K562 (cell line): ENCODE results near the gene RPL9. TPM values are rescaled to one million over a fixed set of nuclear protein-coding genes. Genes with fewer than 3 reads are reported as not detected.
"Not testable (repeated sequence)": the region's sequence is repeated elsewhere in the genome, so short reads cannot be mapped to it uniquely, and the experiment has no call there.

Source experiments
- ATAC-seq: fragments of 200-7000 bp; cut with Tn5 transposase; 3 replicates; pipeline ENCODE4 v1.9.1; 2020; ENCODE audit warnings: moderate library complexity
- BruUV-seq: library from RNA; stranded (reverse); fragments of 400-500 nt; replicated peaks from 2 replicates; lab custom pipeline; 2021; lab: Mats Ljungman, UMichigan
- CTCF ChIA-PET: fragments of 300-600 bp; formaldehyde crosslinking; extraction: SDS; loops from one replicate; lab custom pipeline; 2021; ENCODE audit warnings: low intra/inter-chr PET ratio; lab: Yijun Ruan, JAX
- POLR2A ChIA-PET: fragments of 300-600, 350-650 bp; sonication (Branson Sonifier 250); formaldehyde crosslinking; extraction: SDS; loops from one replicate; lab custom pipeline; 2021; ENCODE audit warnings: antibody characterized with exemption, inconsistent platforms; lab: Yijun Ruan, JAX
- DNase-seq, 4 experiments: peaks; one replicate each; pipeline versions ENCODE4 v3.0.0 to v3.0.0-alpha.2; 2011 to 2018; ENCODE audit warnings: low spot score in 3 of 4, mixed read lengths in 3 of 4; ENCODE audit errors: extremely low read depth in 1 of 4
- FAIRE-seq: peaks from 2 replicates; lab custom pipeline; 2011; peaks lifted over from hg19 to GRCh38; lab: Jason Lieb, UNC
- H2AFZ ChIP-seq: 2 replicates; pipeline ENCODE4 v1.6.0; 2011; ENCODE audit warnings: low read depth, low read length, control low read depth, inconsistent platforms
- H3K27ac ChIP-seq: fragments of 200-600 bp; 3 replicates; pipeline ENCODE4 v1.8.0; 2011; ENCODE audit warnings: low read depth, mild to moderate bottlenecking, control low read depth, inconsistent platforms, low read length, moderate library complexity, mixed read lengths; ENCODE audit errors: extremely low read depth
- H3K27me3 ChIP-seq, 2 experiments: fragments of 300-600 bp in 1 of 2; 2 replicates in 1 of 2; 3 replicates in 1 of 2; pipeline versions ENCODE4 v1.6.0 to v1.8.0; 2011; ENCODE audit warnings: inconsistent platforms in 2 of 2, low read length in 2 of 2, mild to moderate bottlenecking in 1 of 2, mixed read lengths in 1 of 2, moderate library complexity in 1 of 2; ENCODE audit not compliant: control insufficient read depth in 2 of 2, insufficient read depth in 2 of 2
- H3K36me3 ChIP-seq: fragments of 300-600 bp; 3 replicates; pipeline ENCODE4 v1.8.0; 2011; ENCODE audit warnings: mild to moderate bottlenecking, low read length, inconsistent platforms; ENCODE audit not compliant: control insufficient read depth, insufficient read depth
- H3K4me1 ChIP-seq, 2 experiments: fragments of 200-600 bp in 1 of 2; replicated peaks in 1 of 2; 2 replicates in 1 of 2; 3 replicates in 1 of 2; pipeline versions ENCODE4 v1.5.1 to v1.8.0; 2011; ENCODE audit warnings: inconsistent platforms in 2 of 2, low read length in 2 of 2, mild to moderate bottlenecking in 1 of 2, mixed read lengths in 1 of 2, moderate library complexity in 1 of 2; ENCODE audit not compliant: control insufficient read depth in 2 of 2, insufficient read depth in 2 of 2
- H3K4me2 ChIP-seq: 2 replicates; pipeline ENCODE4 v1.6.1; 2011; ENCODE audit warnings: low read length, control low read depth, inconsistent platforms, mixed read lengths; ENCODE audit not compliant: insufficient read depth
- H3K4me3 ChIP-seq: fragments of 200-600 bp; sonication (generic), shearing (Covaris generic); 2 replicates; pipeline ENCODE4 v1.5.1; 2016; ENCODE audit warnings: control low read depth, inconsistent platforms
- H3K79me2 ChIP-seq: fragments of 200-600 bp; 3 replicates; pipeline ENCODE4 v1.8.0; 2011; ENCODE audit warnings: low read length, inconsistent platforms; ENCODE audit not compliant: control insufficient read depth, insufficient read depth
- H3K9ac ChIP-seq, 2 experiments: 2 replicates each; pipeline versions ENCODE4 v1.6.0 to v1.6.1; 2011; ENCODE audit warnings: low read depth in 2 of 2, low read length in 2 of 2, control low read depth in 1 of 2, inconsistent platforms in 1 of 2, mild to moderate bottlenecking in 1 of 2, mixed read lengths in 1 of 2; ENCODE audit not compliant: insufficient read depth in 1 of 2
- H3K9me1 ChIP-seq: one replicate; pipeline ENCODE4 v1.6.0; 2011; ENCODE audit warnings: inconsistent platforms, mild to moderate bottlenecking, low read length, moderate library complexity; ENCODE audit not compliant: control insufficient read depth, insufficient read depth
- H3K9me3 ChIP-seq: replicated peaks from 2 replicates; pipeline ENCODE4 v1.5.1; 2011; ENCODE audit warnings: low read depth, low read length, inconsistent platforms; ENCODE audit not compliant: control insufficient read depth, insufficient read depth
- H4K20me1 ChIP-seq: replicated peaks from 2 replicates; pipeline ENCODE4 v1.6.1; 2011; ENCODE audit warnings: low read length, inconsistent platforms, mixed read lengths; ENCODE audit not compliant: control insufficient read depth, insufficient read depth
- ARHGAP35 ChIP-seq: fragments of 450-650 bp; IDR thresholded peaks from 2 replicates; pipeline ENCODE4 v1.6.1; 2018; ENCODE audit not compliant: partially characterized antibody
- MCM2 ChIP-seq: fragments of 450-650 bp; IDR thresholded peaks from 2 replicates; pipeline ENCODE4 v1.6.1; 2017; ENCODE audit warnings: low read depth, mild to moderate bottlenecking
- NFIX ChIP-seq: fragments of 250-450 bp; sonication (Bioruptor Pico); IDR thresholded peaks from 2 replicates; pipeline ENCODE4 v1.4.0; 2020; ENCODE audit warnings: low read depth, mild to moderate bottlenecking, moderate library complexity
- ZNF57 ChIP-seq: fragments of 450-650 bp; formaldehyde crosslinking; IDR thresholded peaks from 2 replicates; pipeline ENCODE4 v1.4.0; 2020; ENCODE audit warnings: mild to moderate bottlenecking, moderate library complexity
- WGBS: fragments of 100-300 bp; shearing (Covaris generic); methylation state at CpG from one replicate; pipeline ENCODE4 v1.1.6; 2016; ENCODE audit warnings: low coverage, mixed read lengths; ENCODE audit not compliant: insufficient coverage; ENCODE audit errors: missing lambda C conversion rate; 5-methylcytosine and 5-hydroxymethylcytosine counted together
- in situ Hi-C: fragments of 300-500 bp; cut with MboI; formaldehyde crosslinking; loops from 4 replicates; pipeline ENCODE4 v1.15.0; 2018; ENCODE audit warnings: inconsistent platforms, mixed read lengths
- intact Hi-C: fragments of 100-400 bp; cut with micrococcal nuclease; formaldehyde crosslinking; loops from 2 replicates; pipeline ENCODE4 v1.14.2; 2022
- polyA plus RNA-seq, 8 experiments: library from polyadenylated mRNA; depleted of rRNA in 4 of 8; stranded (reverse) in 5 of 8; unstranded in 3 of 8; fragments of >200 nt; fragmentation: Nextera tagmentation in 2 of 8; fragmentation: Illumina TruSeq in 1 of 8; extraction: Ambion mirVana in 2 of 8; extraction: Trizol in 1 of 8; gene quantifications; 2 replicates each; pipeline versions ENCODE4 v1.2.1 to v1.2.3, GENCODE V29; 2011 to 2014; ENCODE audit warnings: inconsistent platforms in 1 of 8, missing spikeins in 1 of 8
- total RNA-seq, 7 experiments: library from RNA; depleted of rRNA in 6 of 7; stranded (reverse); fragments of >200 nt in 6 of 7; fragmentation: Illumina TruSeq in 2 of 7; extraction: Trizol in 2 of 7; gene quantifications; 2 replicates each; pipeline versions ENCODE4 v1.2.1 to v1.2.3, GENCODE V29; 2011 to 2021; ENCODE audit warnings: low replicate concordance in 1 of 7
- TF ChIP-seq, protein P1 (sequence below): fragments of 250-450 bp; sonication (Bioruptor Pico); IDR thresholded peaks from 2 replicates; pipeline ENCODE4 v1.5.0; 2021; ENCODE audit warnings: mild to moderate bottlenecking, borderline replicate concordance
- TF ChIP-seq, protein P2 (sequence below), 2 experiments: fragments of 250-450 bp in 1 of 2; fragments of 450-650 bp in 1 of 2; sonication (Bioruptor Pico) in 1 of 2; IDR thresholded peaks; 2 replicates each; pipeline versions ENCODE4 v1.6.1 to v1.8.0; 2016 to 2021; ENCODE audit warnings: mild to moderate bottlenecking in 2 of 2, moderate library complexity in 2 of 2, missing compliant biosample characterization in 1 of 2, missing genetic modification characterization in 1 of 2
- TF ChIP-seq, protein P3 (sequence below), 3 experiments: IDR thresholded peaks in 2 of 3; conservative IDR thresholded peaks in 1 of 3; 2 replicates each; pipeline ENCODE4 v1.5.1; 2011 to 2012; ENCODE audit warnings: low read length in 3 of 3, mild to moderate bottlenecking in 3 of 3, control low read depth in 2 of 3, improper control_type of control experiment in 1 of 3, inconsistent platforms in 1 of 3, low read depth in 1 of 3, mixed read lengths in 1 of 3, moderate library complexity in 1 of 3; ENCODE audit not compliant: insufficient read depth in 2 of 3

RPL9 gene
- total and polyA plus RNA-seq, 9 of the 15 experiments (the other 6 are each of a cell fraction or from before 2014, with no cell fraction given): 1,925 to 5,178 (median 3,033) TPM

DNA sequence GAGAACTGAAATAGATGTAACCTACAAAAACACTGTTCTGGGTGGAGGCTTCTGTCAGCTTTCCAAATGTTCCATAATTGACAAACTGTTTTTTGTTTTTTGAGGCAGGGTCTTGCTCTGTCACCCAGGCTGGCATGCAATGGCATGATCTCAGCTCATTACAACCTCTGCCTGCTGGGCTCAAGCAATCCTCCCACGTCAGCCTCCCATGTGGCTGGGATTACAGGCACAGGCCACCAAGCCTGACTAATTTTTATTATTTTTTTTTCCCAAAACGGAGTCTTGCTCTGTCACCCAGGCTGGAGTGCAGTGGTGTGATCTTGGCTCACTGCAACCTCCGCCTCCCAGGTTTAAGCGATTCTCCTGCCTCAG is 43.9 kb upstream of the RPL9 start:
- in situ Hi-C loops, H3K9me3 ChIP-seq, H3K27ac ChIP-seq, H3K4me1 ChIP-seq, H3K4me2 ChIP-seq, CTCF ChIA-PET, BruUV-seq, H3K9me1 ChIP-seq, H3K27me3 ChIP-seq, H3K4me3 ChIP-seq, intact Hi-C loops, FAIRE-seq, H4K20me1 ChIP-seq, H2AFZ ChIP-seq, H3K79me2 ChIP-seq, ATAC-seq, H3K9ac ChIP-seq, DNase-seq: not testable (repeated sequence)
- POLR2A ChIA-PET: interaction anchor here (0.6 kb wide), 1 partner anchor 15 kb away, joined by 3 read pairs; no protein-coding TSS in a partner anchor
- 83% methylated on average over 4 of the region's 4 CpGs for WGBS
- peaks cover 53% of the 10 kb centered on the region for H3K36me3 ChIP-seq

DNA sequence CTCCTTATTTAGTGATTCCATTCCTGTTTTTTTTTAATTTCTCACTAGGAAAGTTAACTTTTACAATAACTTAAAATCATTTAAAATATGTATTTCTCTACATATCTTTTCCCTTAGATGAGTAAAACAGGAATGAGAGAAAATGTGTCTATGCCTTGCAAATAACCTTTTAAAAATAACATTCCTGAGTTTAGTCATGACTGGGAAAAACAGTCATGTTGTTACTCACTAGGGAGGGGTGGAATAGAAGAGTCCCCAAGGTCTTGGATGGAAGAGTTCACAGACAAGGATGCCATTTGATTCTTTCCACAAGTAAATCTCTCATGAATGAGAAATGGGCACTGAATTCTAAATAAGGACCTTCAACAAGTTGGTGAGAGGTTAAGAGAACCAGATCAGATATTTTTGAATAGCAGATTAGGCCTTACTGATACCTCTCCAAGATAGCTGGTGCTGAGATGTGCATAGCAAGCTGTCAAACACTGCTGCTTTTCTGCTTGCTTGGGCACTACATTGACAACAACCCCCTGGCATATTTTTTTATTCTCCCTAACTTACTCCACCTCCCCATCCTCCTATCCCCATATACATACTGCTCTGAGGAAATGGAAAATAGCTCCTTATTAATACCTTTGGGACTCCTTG is 43.4 kb upstream of the RPL9 start:
- ATAC-seq (no peak), FAIRE-seq (no peak), DNase-seq (no peak)
- Histone ChIP-seq H3K9ac (no peak overlapping the region), H3K9me3 (no peaks in the 10 kb centered on the region), H3K4me1 (no peaks in the 10 kb centered on the region), H3K27me3 (no peaks in the 10 kb centered on the region), H4K20me1 (no peaks in the 10 kb centered on the region), H3K79me2 (no peaks in the 10 kb centered on the region), H3K36me3 (peaks cover 48% of the 10 kb centered on the region), H3K4me2 (no peak overlapping the region), H3K27ac (no peak overlapping the region), H3K4me3 (no peak overlapping the region), H2AFZ (no peak overlapping the region), H3K9me1 (no peaks in the 10 kb centered on the region)
- in situ Hi-C loops: no loop called here
- BruUV-seq: no TSS peak
- intact Hi-C loops: no loop called here
- CTCF ChIA-PET: no interaction called here
- POLR2A ChIA-PET: interaction anchor here (0.6 kb wide), 2 partner anchors 15 to 93 kb away, joined by 3 read pairs; no protein-coding TSS in a partner anchor
- no peak for TF ChIP-seq ARHGAP35
- TF ChIP-seq, protein P1, sequence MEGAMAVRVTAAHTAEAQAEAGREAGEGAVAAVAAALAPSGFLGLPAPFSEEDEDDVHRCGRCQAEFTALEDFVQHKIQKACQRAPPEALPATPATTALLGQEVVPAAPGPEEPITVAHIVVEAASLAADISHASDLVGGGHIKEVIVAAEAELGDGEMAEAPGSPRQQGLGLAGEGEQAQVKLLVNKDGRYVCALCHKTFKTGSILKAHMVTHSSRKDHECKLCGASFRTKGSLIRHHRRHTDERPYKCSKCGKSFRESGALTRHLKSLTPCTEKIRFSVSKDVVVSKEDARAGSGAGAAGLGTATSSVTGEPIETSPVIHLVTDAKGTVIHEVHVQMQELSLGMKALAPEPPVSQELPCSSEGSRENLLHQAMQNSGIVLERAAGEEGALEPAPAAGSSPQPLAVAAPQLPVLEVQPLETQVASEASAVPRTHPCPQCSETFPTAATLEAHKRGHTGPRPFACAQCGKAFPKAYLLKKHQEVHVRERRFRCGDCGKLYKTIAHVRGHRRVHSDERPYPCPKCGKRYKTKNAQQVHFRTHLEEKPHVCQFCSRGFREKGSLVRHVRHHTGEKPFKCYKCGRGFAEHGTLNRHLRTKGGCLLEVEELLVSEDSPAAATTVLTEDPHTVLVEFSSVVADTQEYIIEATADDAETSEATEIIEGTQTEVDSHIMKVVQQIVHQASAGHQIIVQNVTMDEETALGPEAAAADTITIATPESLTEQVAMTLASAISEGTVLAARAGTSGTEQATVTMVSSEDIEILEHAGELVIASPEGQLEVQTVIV: no peak
- TF ChIP-seq ZNF57 (CRISPR knock-in tag): no peak
- TF ChIP-seq, protein P2, sequence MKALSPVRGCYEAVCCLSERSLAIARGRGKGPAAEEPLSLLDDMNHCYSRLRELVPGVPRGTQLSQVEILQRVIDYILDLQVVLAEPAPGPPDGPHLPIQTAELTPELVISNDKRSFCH (CRISPR knock-in tag; IDR thresholded peaks at IDR 0.05): no peak
- TF ChIP-seq, protein P2 (tag; IDR thresholded peaks at IDR 0.05): no peak
- no peak for TF ChIP-seq NFIX (CRISPR knock-in tag)
- no peak for TF ChIP-seq MCM2
- TF ChIP-seq, protein P3, sequence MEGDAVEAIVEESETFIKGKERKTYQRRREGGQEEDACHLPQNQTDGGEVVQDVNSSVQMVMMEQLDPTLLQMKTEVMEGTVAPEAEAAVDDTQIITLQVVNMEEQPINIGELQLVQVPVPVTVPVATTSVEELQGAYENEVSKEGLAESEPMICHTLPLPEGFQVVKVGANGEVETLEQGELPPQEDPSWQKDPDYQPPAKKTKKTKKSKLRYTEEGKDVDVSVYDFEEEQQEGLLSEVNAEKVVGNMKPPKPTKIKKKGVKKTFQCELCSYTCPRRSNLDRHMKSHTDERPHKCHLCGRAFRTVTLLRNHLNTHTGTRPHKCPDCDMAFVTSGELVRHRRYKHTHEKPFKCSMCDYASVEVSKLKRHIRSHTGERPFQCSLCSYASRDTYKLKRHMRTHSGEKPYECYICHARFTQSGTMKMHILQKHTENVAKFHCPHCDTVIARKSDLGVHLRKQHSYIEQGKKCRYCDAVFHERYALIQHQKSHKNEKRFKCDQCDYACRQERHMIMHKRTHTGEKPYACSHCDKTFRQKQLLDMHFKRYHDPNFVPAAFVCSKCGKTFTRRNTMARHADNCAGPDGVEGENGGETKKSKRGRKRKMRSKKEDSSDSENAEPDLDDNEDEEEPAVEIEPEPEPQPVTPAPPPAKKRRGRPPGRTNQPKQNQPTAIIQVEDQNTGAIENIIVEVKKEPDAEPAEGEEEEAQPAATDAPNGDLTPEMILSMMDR (IDR thresholded peaks at IDR 0.05 in 2 of 3, conservative IDR thresholded peaks at IDR 0.05 in 1 of 3; ENCODE audit: insufficient read depth in 2 of 3, low read depth in 1 of 3, low read length in 3 of 3): no peak
